ENCODE data around the gene CORO2B.

GRCh38 chr15:68580026-68580882, 1.5 kb downstream of the CORO2B start:
- TF ChIP-seq SUZ12 (IDR thresholded peaks at IDR 0.05; ENCODE audit: extremely low read depth, insufficient read depth, insufficient read length): no peak
- TF ChIP-seq ZNF274 (IDR thresholded peaks at IDR 0.05; ENCODE audit: low read depth, low read length): no peak

Measured in NT2/D1 (cell line).